H1 (cell line): ENCODE results near the gene MYL7. TPM values are rescaled to one million over a fixed set of nuclear protein-coding genes. Genes with fewer than 3 reads are reported as not detected.

Experiments used
- CEBPB ChIP-seq: IDR thresholded peaks from 2 replicates; pipeline ENCODE4 v1.6.1; 2012; ENCODE audit warnings: low read depth, low read length
- NRF1 ChIP-seq: IDR thresholded peaks from 2 replicates; pipeline ENCODE4 v1.6.1; 2011; ENCODE audit warnings: mild to moderate bottlenecking, low read depth, low read length, improper control_type of control experiment
- polyA plus RNA-seq, 7 experiments: library from polyadenylated mRNA; depleted of rRNA in 3 of 7; stranded (reverse) in 5 of 7; unstranded in 2 of 7; fragments of >200 nt in 5 of 7; fragments of 200-250 nt in 2 of 7; gene quantifications; 1 replicate in 5 of 7; 2 replicates in 1 of 7; 4 replicates in 1 of 7; pipeline versions ENCODE4 v1.2.1 to v1.2.3, GENCODE V29; 2011 to 2013; ENCODE audit warnings: missing spikeins in 2 of 7, mixed read lengths in 2 of 7
- total RNA-seq: library from RNA; stranded (reverse); fragmentation: NEBNext Ultra II Directional; extraction: Animal tissue kit (Norgen Biotek cat#: 25700); gene quantifications from 2 replicates; pipeline ENCODE4 v1.2.1, GENCODE V29; 2021

The MYL7 gene
- total and polyA plus RNA-seq, 2 of the 8 experiments (the other 6 are each of a cell fraction or from before 2014, with no cell fraction given): 3.3 to 3.4 TPM

- TF ChIP-seq NRF1 (no peak), CEBPB (peak; percentile 50; the same call in 1 of the 2 replicates)
Measured at GRCh38 chr7:44104860-44105771, 36.0 kb downstream of the MYL7 start (continued).
